Neural cell (in vitro differentiated cells): Measurements from ENCODE around the gene CTSA. TPM values are rescaled to one million over a fixed set of nuclear protein-coding genes. Genes with fewer than 3 reads are reported as not detected.
A peak's percentile ranks its signal among the peaks of the same experiment; 100 is the strongest.

Source experiments
- H2AFZ ChIP-seq: fragments of 200-600, 300-800 bp; sonication (generic), shearing (Covaris generic); 2 replicates; pipeline ENCODE4 v1.6.0; 2014; ENCODE audit warnings: low read depth, mild to moderate bottlenecking, antibody characterized with exemption, low read length, moderate library complexity
- H3F3A ChIP-seq: fragments of 200-600 bp; shearing (Covaris generic); 2 replicates; pipeline ENCODE4 v1.6.1; 2016; ENCODE audit warnings: mild to moderate bottlenecking, moderate library complexity, mixed read lengths, antibody characterized with exemption, low read length; ENCODE audit not compliant: insufficient read depth, poor library complexity, severe bottlenecking
- H3K27ac ChIP-seq: fragments of 200-600, 300-800 bp; sonication (generic), shearing (Covaris generic); 2 replicates; pipeline ENCODE4 v1.5.1; 2014; ENCODE audit warnings: mild to moderate bottlenecking, low read length, moderate library complexity
- H3K27me3 ChIP-seq: fragments of 300-800, 200-600 bp; sonication (generic), shearing (Covaris generic); 2 replicates; pipeline ENCODE4 v1.6.0; 2014; ENCODE audit warnings: mild to moderate bottlenecking, low read depth, low read length, moderate library complexity; ENCODE audit not compliant: insufficient read depth
- H3K36me3 ChIP-seq: fragments of 300-800, 200-600 bp; sonication (generic), shearing (Covaris generic); 2 replicates; pipeline ENCODE4 v1.5.1; 2014; ENCODE audit warnings: mild to moderate bottlenecking, antibody characterized with exemption, low read length, moderate library complexity; ENCODE audit not compliant: insufficient read depth
- H3K4me2 ChIP-seq: fragments of 300-800, 200-600 bp; sonication (generic), shearing (Covaris generic); 2 replicates; pipeline ENCODE4 v1.6.0; 2014; ENCODE audit warnings: mild to moderate bottlenecking, low read length
- H3K4me3 ChIP-seq: fragments of 300-800, 200-600 bp; sonication (generic), shearing (Covaris generic); 2 replicates; pipeline ENCODE4 v1.5.1; 2014; ENCODE audit warnings: mild to moderate bottlenecking, low read length, moderate library complexity
- H3K79me2 ChIP-seq: fragments of 200-600 bp; shearing (Covaris generic); replicated peaks from 2 replicates; pipeline ENCODE4 v1.6.0; 2014; ENCODE audit warnings: mild to moderate bottlenecking, low read length, moderate library complexity; ENCODE audit not compliant: insufficient read depth
- H3K9ac ChIP-seq: fragments of 300-800, 200-600 bp; sonication (generic), shearing (Covaris generic); 2 replicates; pipeline ENCODE4 v1.6.1; 2016; ENCODE audit warnings: mild to moderate bottlenecking, low read length, mixed read lengths
- H3K9me2 ChIP-seq: fragments of 200-600 bp; shearing (Covaris generic); 2 replicates; pipeline ENCODE4 v1.6.1; 2016; ENCODE audit warnings: mild to moderate bottlenecking, low read length, mixed read lengths; ENCODE audit not compliant: insufficient read depth
- H3K9me3 ChIP-seq: fragments of 200-600, 300-800 bp; sonication (generic), shearing (Covaris generic); 2 replicates; pipeline ENCODE4 v1.6.1; 2016; ENCODE audit warnings: mild to moderate bottlenecking, mixed run types, low read length, moderate library complexity, mixed read lengths
- H4K20me1 ChIP-seq: fragments of 200-600 bp; shearing (Covaris generic); 2 replicates; pipeline ENCODE4 v1.6.1; 2016; ENCODE audit warnings: mild to moderate bottlenecking, mixed run types; ENCODE audit not compliant: insufficient read depth
- EP300 ChIP-seq: fragments of 450-650 bp; conservative IDR thresholded peaks from 2 replicates; pipeline ENCODE4 v1.6.1; 2014; ENCODE audit warnings: antibody characterized with exemption, mild to moderate bottlenecking, moderate library complexity; ENCODE audit not compliant: poor library complexity, severe bottlenecking
- EZH2 ChIP-seq: fragments of 200-600, 300-800 bp; shearing (Covaris generic), sonication (generic); IDR thresholded peaks from 2 replicates; pipeline ENCODE4 v1.6.1; 2014; ENCODE audit warnings: antibody characterized with exemption, low read length, borderline replicate concordance, mild to moderate bottlenecking; ENCODE audit not compliant: insufficient read depth, poor library complexity, severe bottlenecking
- MXI1 ChIP-seq: fragments of 450-650 bp; conservative IDR thresholded peaks from 2 replicates; pipeline ENCODE4 v1.6.1; 2014; ENCODE audit warnings: antibody characterized with exemption, mild to moderate bottlenecking; ENCODE audit not compliant: poor library complexity, severe bottlenecking
- POLR2AphosphoS5 ChIP-seq: IDR thresholded peaks from 2 replicates; pipeline ENCODE4 v1.6.1; 2012
- RAD21 ChIP-seq: fragments of 450-650 bp; conservative IDR thresholded peaks from 2 replicates; pipeline ENCODE4 v1.6.1; 2014; ENCODE audit warnings: antibody characterized with exemption, mild to moderate bottlenecking, moderate library complexity
- SMC3 ChIP-seq: fragments of 450-650 bp; conservative IDR thresholded peaks from 2 replicates; pipeline ENCODE4 v1.6.1; 2014; ENCODE audit warnings: antibody characterized with exemption, mild to moderate bottlenecking, moderate library complexity; ENCODE audit not compliant: poor library complexity
- TAF1 ChIP-seq: IDR thresholded peaks from 2 replicates; pipeline ENCODE4 v1.6.1; 2012; ENCODE audit warnings: low read depth
- polyA plus RNA-seq: library from polyadenylated mRNA; depleted of rRNA; stranded (reverse); fragments of >200 nt; gene quantifications from 2 replicates; pipeline ENCODE4 v1.2.3, GENCODE V29; 2014
- TF ChIP-seq, protein P1 (sequence below): IDR thresholded peaks from 2 replicates; pipeline ENCODE4 v1.6.1; 2012; ENCODE audit warnings: borderline replicate concordance
- TF ChIP-seq, protein P2 (sequence below): fragments of 450-650 bp; IDR thresholded peaks from 2 replicates; pipeline ENCODE4 v1.5.1; 2014; ENCODE audit warnings: antibody characterized with exemption, mild to moderate bottlenecking, moderate library complexity; ENCODE audit not compliant: poor library complexity, severe bottlenecking

CTSA gene
- polyA plus RNA-seq, 1 donor from 2014 or later, result 25.7 TPM

DNA sequence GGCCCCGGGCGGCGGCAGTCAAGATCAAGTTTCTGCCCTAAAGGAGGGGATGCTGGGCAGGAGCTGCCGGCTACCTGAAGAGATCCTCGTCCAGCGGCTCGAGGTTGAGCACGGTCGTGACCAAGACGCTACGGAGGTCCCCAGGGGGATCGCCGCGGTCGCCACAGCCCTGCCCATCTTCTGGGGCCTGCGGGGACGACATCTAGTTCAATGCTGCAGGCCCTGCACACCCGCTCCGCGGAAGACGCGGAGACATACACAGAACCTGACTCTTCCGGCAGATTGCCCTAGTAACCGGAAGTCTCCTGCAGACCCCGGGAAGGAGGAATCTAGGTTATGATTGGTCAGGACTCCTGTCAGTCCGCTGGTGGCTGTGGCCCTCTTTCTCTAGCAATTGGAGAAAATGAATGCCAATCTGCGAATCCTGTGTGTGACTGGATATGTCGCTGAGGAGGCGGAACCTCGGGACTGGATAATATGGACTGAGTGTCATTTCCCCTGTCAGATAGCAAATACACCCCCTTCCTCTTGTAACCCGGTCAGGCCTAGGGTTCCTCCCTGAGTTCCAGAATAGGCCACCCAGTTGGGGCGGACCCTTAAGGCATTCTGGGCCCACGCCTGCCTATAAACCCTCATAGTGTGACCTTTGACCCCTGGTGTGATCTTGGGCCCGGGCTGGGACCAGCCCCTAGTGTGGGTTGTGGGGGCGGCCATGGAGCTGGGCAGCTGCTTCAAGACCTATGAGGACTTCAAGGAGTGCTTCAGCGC is 33.8 kb upstream of the CTSA start, which contains the start of the genes ACOT8 and ZSWIM3:
TSS of gene ACOT8 (minus strand) at position 279 of the 768 bp plus-strand sequence. CDS start at position 202, 77 bp downstream.
TSS of gene ZSWIM3 (plus strand) at position 501 of the 768 bp plus-strand sequence. CDS start at position 713, 212 bp downstream.
- H3K79me2 ChIP-seq, result peaks cover 28% of the 10 kb centered on the region
- no peaks in the 10 kb centered on the region for H3K27me3 ChIP-seq
- H3K4me2 ChIP-seq, result peak within 1 kb of the TSS; percentile 96
- H3K36me3 ChIP-seq, result no peaks in the 10 kb centered on the region
- TF ChIP-seq POLR2AphosphoS5 (peak; percentile 90), TAF1 (peak; percentile 98), RAD21 (no peak), EZH2 (no peak), MXI1 (peak; percentile 79), EP300 (no peak), SMC3 (peak; percentile 16)
- TF ChIP-seq, protein P1, sequence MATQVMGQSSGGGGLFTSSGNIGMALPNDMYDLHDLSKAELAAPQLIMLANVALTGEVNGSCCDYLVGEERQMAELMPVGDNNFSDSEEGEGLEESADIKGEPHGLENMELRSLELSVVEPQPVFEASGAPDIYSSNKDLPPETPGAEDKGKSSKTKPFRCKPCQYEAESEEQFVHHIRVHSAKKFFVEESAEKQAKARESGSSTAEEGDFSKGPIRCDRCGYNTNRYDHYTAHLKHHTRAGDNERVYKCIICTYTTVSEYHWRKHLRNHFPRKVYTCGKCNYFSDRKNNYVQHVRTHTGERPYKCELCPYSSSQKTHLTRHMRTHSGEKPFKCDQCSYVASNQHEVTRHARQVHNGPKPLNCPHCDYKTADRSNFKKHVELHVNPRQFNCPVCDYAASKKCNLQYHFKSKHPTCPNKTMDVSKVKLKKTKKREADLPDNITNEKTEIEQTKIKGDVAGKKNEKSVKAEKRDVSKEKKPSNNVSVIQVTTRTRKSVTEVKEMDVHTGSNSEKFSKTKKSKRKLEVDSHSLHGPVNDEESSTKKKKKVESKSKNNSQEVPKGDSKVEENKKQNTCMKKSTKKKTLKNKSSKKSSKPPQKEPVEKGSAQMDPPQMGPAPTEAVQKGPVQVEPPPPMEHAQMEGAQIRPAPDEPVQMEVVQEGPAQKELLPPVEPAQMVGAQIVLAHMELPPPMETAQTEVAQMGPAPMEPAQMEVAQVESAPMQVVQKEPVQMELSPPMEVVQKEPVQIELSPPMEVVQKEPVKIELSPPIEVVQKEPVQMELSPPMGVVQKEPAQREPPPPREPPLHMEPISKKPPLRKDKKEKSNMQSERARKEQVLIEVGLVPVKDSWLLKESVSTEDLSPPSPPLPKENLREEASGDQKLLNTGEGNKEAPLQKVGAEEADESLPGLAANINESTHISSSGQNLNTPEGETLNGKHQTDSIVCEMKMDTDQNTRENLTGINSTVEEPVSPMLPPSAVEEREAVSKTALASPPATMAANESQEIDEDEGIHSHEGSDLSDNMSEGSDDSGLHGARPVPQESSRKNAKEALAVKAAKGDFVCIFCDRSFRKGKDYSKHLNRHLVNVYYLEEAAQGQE, result peak; percentile 95
- TF ChIP-seq, protein P2, sequence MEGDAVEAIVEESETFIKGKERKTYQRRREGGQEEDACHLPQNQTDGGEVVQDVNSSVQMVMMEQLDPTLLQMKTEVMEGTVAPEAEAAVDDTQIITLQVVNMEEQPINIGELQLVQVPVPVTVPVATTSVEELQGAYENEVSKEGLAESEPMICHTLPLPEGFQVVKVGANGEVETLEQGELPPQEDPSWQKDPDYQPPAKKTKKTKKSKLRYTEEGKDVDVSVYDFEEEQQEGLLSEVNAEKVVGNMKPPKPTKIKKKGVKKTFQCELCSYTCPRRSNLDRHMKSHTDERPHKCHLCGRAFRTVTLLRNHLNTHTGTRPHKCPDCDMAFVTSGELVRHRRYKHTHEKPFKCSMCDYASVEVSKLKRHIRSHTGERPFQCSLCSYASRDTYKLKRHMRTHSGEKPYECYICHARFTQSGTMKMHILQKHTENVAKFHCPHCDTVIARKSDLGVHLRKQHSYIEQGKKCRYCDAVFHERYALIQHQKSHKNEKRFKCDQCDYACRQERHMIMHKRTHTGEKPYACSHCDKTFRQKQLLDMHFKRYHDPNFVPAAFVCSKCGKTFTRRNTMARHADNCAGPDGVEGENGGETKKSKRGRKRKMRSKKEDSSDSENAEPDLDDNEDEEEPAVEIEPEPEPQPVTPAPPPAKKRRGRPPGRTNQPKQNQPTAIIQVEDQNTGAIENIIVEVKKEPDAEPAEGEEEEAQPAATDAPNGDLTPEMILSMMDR, result no peak
- no peaks in the 10 kb centered on the region for H3F3A ChIP-seq
- peak within 1 kb of the TSS; percentile 85 for H2AFZ ChIP-seq
- H3K9me3 ChIP-seq, result no peaks in the 10 kb centered on the region
- peak within 1 kb of the TSS; percentile 78 for H3K4me3 ChIP-seq
- no peaks in the 10 kb centered on the region for H3K9me2 ChIP-seq
- no peaks in the 10 kb centered on the region for H4K20me1 ChIP-seq
- H3K27ac ChIP-seq, result peak within 1 kb of the TSS; percentile 88
- peak within 1 kb of the TSS; percentile 88 for H3K9ac ChIP-seq

DNA sequence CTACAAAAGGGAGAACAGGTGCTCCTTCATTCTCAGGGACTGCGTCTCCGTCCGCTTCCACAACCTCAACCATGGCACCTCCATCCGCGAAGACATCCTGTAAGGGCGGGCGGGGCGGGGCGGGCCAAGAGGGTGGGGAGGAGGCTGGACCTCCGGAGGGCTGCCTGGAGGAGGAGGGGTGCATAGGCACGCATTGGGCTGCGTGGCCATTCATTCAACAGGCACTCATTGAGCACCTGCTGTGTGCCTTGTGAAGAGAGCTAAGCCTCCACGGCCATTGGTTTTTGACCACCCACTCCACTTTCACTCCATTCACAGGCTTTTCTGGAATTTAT is 33.3 kb upstream of the CTSA start:
- no peaks in the 10 kb centered on the region for H3K9me2 ChIP-seq
- peak overlapping the region; percentile 88 for H3K27ac ChIP-seq
- H3K9me3 ChIP-seq, result no peaks in the 10 kb centered on the region
- peaks cover 28% of the 10 kb centered on the region for H3K79me2 ChIP-seq
- H3K27me3 ChIP-seq, result no peaks in the 10 kb centered on the region
- H4K20me1 ChIP-seq, result no peaks in the 10 kb centered on the region
- TF ChIP-seq POLR2AphosphoS5 (no peak), RAD21 (no peak), MXI1 (no peak), EP300 (no peak)
- TF ChIP-seq, protein P1, result no peak
- peak overlapping the region; percentile 78 for H3K4me3 ChIP-seq
- peak overlapping the region; percentile 85 for H2AFZ ChIP-seq
- H3K9ac ChIP-seq, result peak overlapping the region; percentile 88
- H3K36me3 ChIP-seq, result no peaks in the 10 kb centered on the region
- no peaks in the 10 kb centered on the region for H3F3A ChIP-seq
- H3K4me2 ChIP-seq, result peak overlapping the region; percentile 96
